ENCODE measurements around the gene EPAS1.

- TF ChIP-seq TARDBP (IDR thresholded peaks at IDR 0.05) (no peak), PKNOX1 (IDR thresholded peaks at IDR 0.05) (no peak), BHLHE40 (IDR thresholded peaks at IDR 0.05; ENCODE audit: borderline replicate concordance) (no peak), CTBP1 (IDR thresholded peaks at IDR 0.05; ENCODE audit: borderline replicate concordance) (no peak), SP1 (IDR thresholded peaks at IDR 0.05) (no peak), ELF4 (IDR thresholded peaks at IDR 0.05) (no peak), ARNT (IDR thresholded peaks at IDR 0.05) (no peak)
Measured at GRCh38 chr2:46356991-46357390, 59.8 kb downstream of the EPAS1 start.

Measured in HEK293T (cell line).